Thoracic aorta (tissue), 2 donors: ENCODE measurements around the gene SIN3A. TPM values are rescaled to one million over a fixed set of nuclear protein-coding genes. Genes with fewer than 3 reads are reported as not detected.
"Not testable (repeated sequence)": the region's sequence is repeated elsewhere in the genome, so short reads cannot be mapped to it uniquely, and the experiment has no call there.

Experiments
- ATAC-seq: fragments of 150-250 bp; one replicate; pipeline ENCODE4 v1.8.0; 2017; ENCODE audit warnings: low read depth; ENCODE audit not compliant: insufficient number of reproducible peaks, low FRiP score
- DNase-seq: peaks from one replicate; pipeline ENCODE4 v3.0.0-alpha.2; 2020; ENCODE audit warnings: low spot score
- H3K27ac ChIP-seq, 2 donors: fragments of 200-600 bp; sonication (generic); 1 replicate in 1 of 2; 2 replicates in 1 of 2; pipeline ENCODE4 v1.5.1; 2016; ENCODE audit warnings: mild to moderate bottlenecking in 2 of 2, moderate library complexity in 2 of 2
- H3K27me3 ChIP-seq: fragments of 200-600 bp; sonication (generic); replicated peaks from 2 replicates; pipeline ENCODE4 v1.6.0; 2016; ENCODE audit warnings: mild to moderate bottlenecking; ENCODE audit not compliant: insufficient read depth
- H3K36me3 ChIP-seq: fragments of 200-600 bp; sonication (generic); one replicate; pipeline ENCODE4 v1.5.1; 2016
- H3K4me1 ChIP-seq, 2 donors: fragments of 200-600 bp; sonication (generic); 1 replicate in 1 of 2; 2 replicates in 1 of 2; pipeline versions ENCODE4 v1.5.1 to v1.6.0; 2016; ENCODE audit warnings: low read depth in 2 of 2, mild to moderate bottlenecking in 1 of 2; ENCODE audit not compliant: control insufficient read depth in 1 of 2
- H3K4me3 ChIP-seq: fragments of 200-600 bp; sonication (generic); 2 replicates; pipeline ENCODE4 v1.5.1; 2016; ENCODE audit warnings: mild to moderate bottlenecking
- H3K9me3 ChIP-seq: fragments of 200-600 bp; sonication (generic); 2 replicates; pipeline ENCODE4 v1.5.1; 2016
- CTCF ChIP-seq: fragments of 200-600 bp; sonication (generic); IDR thresholded peaks from one replicate; pipeline ENCODE4 v1.5.1; 2019; ENCODE audit warnings: antibody characterized with exemption
- total RNA-seq, 2 donors: library from RNA; depleted of rRNA; stranded (reverse); fragments of >200 nt; gene quantifications; one replicate each; pipeline versions ENCODE4 v1.1.0 to v1.2.3, GENCODE V29; 2016

SIN3A gene
- 10 to 100 TPM; 34.0 to 52.5 TPM for total RNA-seq

- Histone ChIP-seq H3K27me3 (no peaks in the 10 kb centered on the region), H3K36me3 (no peaks in the 10 kb centered on the region), H3K9me3 (no peaks in the 10 kb centered on the region), H3K27ac (peak within 1 kb of the TSS; percentile 96 to 99), H3K4me1 (peaks cover 16 to 31% of the 10 kb centered on the region in 2 donors), H3K4me3 (peak within 1 kb of the TSS; percentile 90)
- peak; percentile 99 for DNase-seq
- no peak for TF ChIP-seq CTCF
- peak; percentile 62 for ATAC-seq
Observed at GRCh38 chr15:75451674-75452363, at the start of gene SIN3A. SIN3A (minus strand) TSS chr15:75451690; CDS start chr15:75430375, 21,315 bp downstream.

- no peak overlapping the region for H3K27ac ChIP-seq
- no peak for TF ChIP-seq CTCF
- H3K36me3 ChIP-seq, result peaks cover 15% of the 10 kb centered on the region
- H3K4me1 ChIP-seq, result no peaks in the 10 kb centered on the region
- no peaks in the 10 kb centered on the region for H3K27me3 ChIP-seq
- H3K9me3 ChIP-seq, result no peaks in the 10 kb centered on the region
- ATAC-seq (no peak), DNase-seq (no peak)
- H3K4me3 ChIP-seq, result no peak overlapping the region
Observed at GRCh38 chr15:75493732-75494131, 42.2 kb upstream of the SIN3A start.

DNA sequence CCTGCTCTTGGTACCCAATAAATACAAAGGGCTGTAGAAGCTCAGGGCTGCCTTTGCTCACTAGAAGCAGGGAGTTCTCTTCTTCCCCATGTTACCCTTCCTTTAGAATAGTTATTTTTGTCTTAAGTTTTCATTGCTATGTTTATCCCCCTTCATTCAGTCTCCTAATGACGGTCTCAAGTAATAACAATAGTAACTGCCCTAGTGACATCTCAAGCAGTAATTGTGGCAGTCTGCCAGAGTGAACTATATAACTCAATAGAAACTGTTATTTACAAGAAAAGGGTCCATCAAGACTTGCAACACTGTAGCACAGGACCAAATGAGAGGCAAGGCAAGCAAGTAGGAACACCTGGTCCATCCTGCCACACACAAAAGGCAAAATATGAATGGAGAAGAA lies 32.5 kb upstream of the SIN3A start:
- H3K4me1 ChIP-seq, result no peaks in the 10 kb centered on the region
- TF ChIP-seq CTCF, result no peak
- ATAC-seq, result no peak
- H3K27ac ChIP-seq, result no peak overlapping the region
- no peaks in the 10 kb centered on the region for H3K9me3 ChIP-seq
- no peak overlapping the region for H3K4me3 ChIP-seq
- H3K36me3 ChIP-seq, result peaks cover 16% of the 10 kb centered on the region
- no peak for DNase-seq
- H3K27me3 ChIP-seq, result no peaks in the 10 kb centered on the region

- not testable (repeated sequence) for H3K4me1 ChIP-seq, H3K9me3 ChIP-seq, ATAC-seq, H3K4me3 ChIP-seq, DNase-seq, H3K27me3 ChIP-seq, H3K27ac ChIP-seq
- H3K36me3 ChIP-seq, result peaks cover 19% of the 10 kb centered on the region
Observed at GRCh38 chr15:75483556-75483955, 32.1 kb upstream of the SIN3A start.

DNA sequence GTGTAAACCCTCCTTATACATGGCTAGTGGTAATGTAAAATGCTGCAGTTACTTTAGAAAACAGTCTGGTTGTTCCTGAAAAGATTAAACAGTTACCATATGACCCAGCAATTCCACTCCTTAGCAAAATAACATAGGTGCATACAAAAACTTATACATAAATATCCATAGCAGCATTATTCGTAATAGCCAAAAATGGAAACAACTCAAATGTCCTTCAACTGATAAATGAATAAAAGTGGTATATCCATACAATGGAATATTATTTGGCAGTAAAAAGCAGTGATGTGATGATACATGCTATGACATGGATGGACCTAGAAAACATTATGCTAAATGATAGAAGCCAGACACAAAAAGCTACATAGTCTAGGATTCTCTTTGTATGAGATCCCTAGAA lies 31.6 kb upstream of the SIN3A start:
- Histone ChIP-seq H3K27ac (no peak overlapping the region), H3K4me1 (no peaks in the 10 kb centered on the region), H3K4me3 (no peak overlapping the region), H3K27me3 (no peaks in the 10 kb centered on the region), H3K36me3 (peaks cover 20% of the 10 kb centered on the region), H3K9me3 (no peaks in the 10 kb centered on the region)
- ATAC-seq, result no peak
- DNase-seq, result no peak
- no peak for TF ChIP-seq CTCF

- not testable (repeated sequence) for H3K4me3 ChIP-seq, H3K27ac ChIP-seq, ATAC-seq, H3K27me3 ChIP-seq, H3K9me3 ChIP-seq, DNase-seq, H3K4me1 ChIP-seq
- peaks cover 18% of the 10 kb centered on the region for H3K36me3 ChIP-seq
Observed at GRCh38 chr15:75480463-75480862, 29.0 kb upstream of the SIN3A start.
